PFSK-1 (cell line): ENCODE results near the gene CCDC8.

ENCODE experiments used
- FOXP2 ChIP-seq: optimal IDR thresholded peaks from 2 replicates; pipeline ENCODE3; 2011; ENCODE audit warnings: borderline replicate concordance, control low read depth, inconsistent platforms; ENCODE audit not compliant: insufficient read depth; ENCODE audit errors: extremely low read length, extremely low read depth
- POLR2AphosphoS5 ChIP-seq: IDR thresholded peaks from 2 replicates; pipeline ENCODE4 v1.6.1; 2012; ENCODE audit warnings: low read depth, mild to moderate bottlenecking, control low read depth, low read length, moderate library complexity
- REST ChIP-seq, 2 experiments: IDR thresholded peaks; 2 replicates each; pipeline versions ENCODE4 v1.6.1 to v1.8.0; 2011 to 2012; ENCODE audit warnings: low read depth in 2 of 2, low read length in 2 of 2, control low read depth in 1 of 2, inconsistent platforms in 1 of 2, mild to moderate bottlenecking in 1 of 2, moderate library complexity in 1 of 2; ENCODE audit not compliant: insufficient read depth in 1 of 2
- SIN3A ChIP-seq: IDR thresholded peaks from 2 replicates; pipeline ENCODE4 v1.6.1; 2012; ENCODE audit warnings: mild to moderate bottlenecking, low read length, moderate library complexity, borderline replicate concordance; ENCODE audit not compliant: insufficient read depth
- TAF1 ChIP-seq: IDR thresholded peaks from 2 replicates; pipeline ENCODE4 v1.6.1; 2012; ENCODE audit warnings: low read length, control low read depth, borderline replicate concordance; ENCODE audit not compliant: insufficient read depth

The CCDC8 gene

GRCh38 chr19:46372901-46373490, 40.4 kb downstream of the CCDC8 start:
- no peak for TF ChIP-seq TAF1
- TF ChIP-seq REST (IDR thresholded peaks at IDR 0.05; ENCODE audit: insufficient read depth in 1 of 2, low read depth in 2 of 2, low read length in 2 of 2): no peak
- TF ChIP-seq POLR2AphosphoS5: no peak
- TF ChIP-seq SIN3A: no peak
- no peak for TF ChIP-seq FOXP2

- TF ChIP-seq POLR2AphosphoS5 (no peak), TAF1 (no peak), FOXP2 (no peak), SIN3A (no peak), REST (IDR thresholded peaks at IDR 0.05; ENCODE audit: insufficient read depth in 1 of 2, low read depth in 2 of 2, low read length in 2 of 2) (no peak)
Observed at GRCh38 chr19:46371371-46371901, 41.9 kb downstream of the CCDC8 start.

DNA sequence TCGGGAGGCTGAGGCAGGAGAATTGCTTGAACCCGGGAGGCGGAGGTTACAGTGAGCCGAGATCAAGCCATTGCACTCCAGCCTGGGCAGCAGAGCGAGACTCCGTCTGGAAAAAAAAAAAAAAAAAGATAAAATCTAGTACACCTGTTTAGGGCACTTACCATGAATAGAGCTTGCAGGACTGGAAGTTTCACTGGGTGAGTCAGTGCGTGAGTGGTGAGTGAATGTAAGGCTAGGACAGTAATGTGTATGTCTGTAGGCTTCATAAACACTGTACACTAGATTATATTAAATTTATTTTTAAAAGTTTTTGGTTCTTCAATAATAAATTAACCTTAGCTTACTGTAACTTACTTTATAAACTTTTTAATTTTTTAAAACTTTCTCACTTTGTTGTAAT, 43.5 kb downstream of the CCDC8 start:
- TF ChIP-seq FOXP2 (no peak), SIN3A (no peak), TAF1 (no peak), REST (IDR thresholded peaks at IDR 0.05; ENCODE audit: insufficient read depth in 1 of 2, low read depth in 2 of 2, low read length in 2 of 2) (no peak), POLR2AphosphoS5 (no peak)

DNA sequence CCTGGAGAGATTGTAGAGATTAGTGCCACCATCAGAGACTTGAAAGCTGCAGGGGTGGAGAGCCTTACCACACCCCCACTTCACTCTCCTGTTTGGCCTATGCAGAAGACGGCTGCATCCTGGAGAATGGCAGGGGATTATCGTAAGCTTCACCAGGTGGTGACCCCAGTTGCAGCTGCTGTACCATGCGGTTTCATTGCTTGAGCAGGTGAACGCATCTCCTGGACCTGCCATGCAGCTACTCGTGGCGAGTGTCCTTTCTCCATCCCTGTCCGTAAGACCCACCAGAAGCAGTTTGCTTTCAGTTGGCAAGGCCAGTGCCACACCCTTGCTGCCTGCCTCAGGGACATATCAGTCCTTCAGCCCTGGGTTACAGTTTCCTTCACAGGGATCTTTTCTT, 45.2 kb downstream of the CCDC8 start:
- TF ChIP-seq POLR2AphosphoS5 (no peak), TAF1 (no peak), REST (IDR thresholded peaks at IDR 0.05; ENCODE audit: insufficient read depth in 1 of 2, low read depth in 2 of 2, low read length in 2 of 2) (no peak), FOXP2 (no peak), SIN3A (no peak)

- TF ChIP-seq TAF1: no peak
- TF ChIP-seq SIN3A: no peak
- no peak for TF ChIP-seq REST (IDR thresholded peaks at IDR 0.05; ENCODE audit: insufficient read depth in 1 of 2, low read depth in 2 of 2, low read length in 2 of 2)
- TF ChIP-seq POLR2AphosphoS5: no peak
- TF ChIP-seq FOXP2: no peak
Observed at GRCh38 chr19:46367426-46367825, 45.9 kb downstream of the CCDC8 start.
